Measurements from ENCODE around the gene NEO1.

GRCh38 chr15:73139041-73139743 is 86.9 kb downstream of the NEO1 start:
- TF ChIP-seq POLR2AphosphoS5 (IDR thresholded peaks at IDR 0.05; ENCODE audit: borderline replicate concordance, low read depth, low read length) = no peak
- TF ChIP-seq EZH2 (IDR thresholded peaks at IDR 0.05) = no peak
- TF ChIP-seq FOXP2 (optimal IDR thresholded peaks at IDR 0.05; ENCODE audit: control extremely low read depth, extremely low read length, insufficient read depth) = no peak

Measured in SK-N-MC (cell line).